ENCODE measurements around the gene EPS8L3.

DNA sequence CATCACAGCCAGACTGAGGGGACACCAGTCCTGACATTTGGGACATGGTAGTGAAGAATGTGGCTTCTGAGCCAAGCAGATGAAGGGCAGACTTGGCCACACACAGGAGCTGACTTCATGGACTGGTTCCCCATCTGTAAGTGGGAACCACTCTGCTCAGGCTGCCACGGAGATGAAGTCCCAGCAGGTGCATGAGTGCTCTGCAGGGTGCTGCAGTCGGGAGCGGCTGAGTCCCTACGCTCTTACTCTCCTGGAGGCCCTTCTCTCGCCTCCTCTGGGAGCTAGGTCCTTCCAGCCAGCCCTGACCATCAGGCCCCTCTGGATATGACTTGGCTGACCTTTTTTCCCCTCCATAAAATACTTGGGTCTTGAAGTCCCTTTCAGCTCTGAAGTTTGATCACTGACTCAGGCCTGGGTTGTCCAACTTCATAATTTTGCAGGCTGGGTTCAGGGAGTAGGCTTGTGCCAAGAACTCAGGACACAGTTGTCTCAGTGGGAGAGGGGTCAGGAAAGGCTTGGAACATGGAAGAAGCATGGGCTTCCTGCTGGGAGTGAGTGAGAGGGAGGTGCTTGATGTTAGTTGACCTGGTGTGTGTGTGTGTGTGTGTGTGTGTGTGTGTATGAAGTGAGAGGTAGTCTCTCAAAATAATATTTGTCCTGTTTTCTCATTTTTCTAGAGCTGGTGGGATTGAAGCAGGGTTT, 21.0 kb upstream of the EPS8L3 start:
- TF ChIP-seq POLR2AphosphoS5 (IDR thresholded peaks at IDR 0.05; ENCODE audit: low read depth, low read length) (no peak), TAF1 (IDR thresholded peaks at IDR 0.05; ENCODE audit: borderline replicate concordance, insufficient read depth, low read length) (no peak), SIN3A (IDR thresholded peaks at IDR 0.05; ENCODE audit: borderline replicate concordance, insufficient read depth, low read length) (no peak)
- TF ChIP-seq, protein P1, sequence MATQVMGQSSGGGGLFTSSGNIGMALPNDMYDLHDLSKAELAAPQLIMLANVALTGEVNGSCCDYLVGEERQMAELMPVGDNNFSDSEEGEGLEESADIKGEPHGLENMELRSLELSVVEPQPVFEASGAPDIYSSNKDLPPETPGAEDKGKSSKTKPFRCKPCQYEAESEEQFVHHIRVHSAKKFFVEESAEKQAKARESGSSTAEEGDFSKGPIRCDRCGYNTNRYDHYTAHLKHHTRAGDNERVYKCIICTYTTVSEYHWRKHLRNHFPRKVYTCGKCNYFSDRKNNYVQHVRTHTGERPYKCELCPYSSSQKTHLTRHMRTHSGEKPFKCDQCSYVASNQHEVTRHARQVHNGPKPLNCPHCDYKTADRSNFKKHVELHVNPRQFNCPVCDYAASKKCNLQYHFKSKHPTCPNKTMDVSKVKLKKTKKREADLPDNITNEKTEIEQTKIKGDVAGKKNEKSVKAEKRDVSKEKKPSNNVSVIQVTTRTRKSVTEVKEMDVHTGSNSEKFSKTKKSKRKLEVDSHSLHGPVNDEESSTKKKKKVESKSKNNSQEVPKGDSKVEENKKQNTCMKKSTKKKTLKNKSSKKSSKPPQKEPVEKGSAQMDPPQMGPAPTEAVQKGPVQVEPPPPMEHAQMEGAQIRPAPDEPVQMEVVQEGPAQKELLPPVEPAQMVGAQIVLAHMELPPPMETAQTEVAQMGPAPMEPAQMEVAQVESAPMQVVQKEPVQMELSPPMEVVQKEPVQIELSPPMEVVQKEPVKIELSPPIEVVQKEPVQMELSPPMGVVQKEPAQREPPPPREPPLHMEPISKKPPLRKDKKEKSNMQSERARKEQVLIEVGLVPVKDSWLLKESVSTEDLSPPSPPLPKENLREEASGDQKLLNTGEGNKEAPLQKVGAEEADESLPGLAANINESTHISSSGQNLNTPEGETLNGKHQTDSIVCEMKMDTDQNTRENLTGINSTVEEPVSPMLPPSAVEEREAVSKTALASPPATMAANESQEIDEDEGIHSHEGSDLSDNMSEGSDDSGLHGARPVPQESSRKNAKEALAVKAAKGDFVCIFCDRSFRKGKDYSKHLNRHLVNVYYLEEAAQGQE (IDR thresholded peaks at IDR 0.05; ENCODE audit: insufficient read depth in 1 of 2, low read depth in 2 of 2, low read length in 2 of 2), result no peak

Data from PFSK-1 (cell line).